K562 (cell line): Measurements from ENCODE around the gene TPCN1. TPM values are rescaled to one million over a fixed set of nuclear protein-coding genes. Genes with fewer than 3 reads are reported as not detected.

ENCODE experiments used
- E2F3 ChIP-seq: fragments of 250-450 bp; sonication (Bioruptor Pico); IDR thresholded peaks from 2 replicates; pipeline ENCODE4 v1.4.0; 2020; ENCODE audit warnings: mild to moderate bottlenecking
- E2F4 ChIP-seq: sonication (generic); formaldehyde crosslinking; IDR thresholded peaks from 2 replicates; pipeline ENCODE4 v1.8.0; 2022; ENCODE audit warnings: mild to moderate bottlenecking, low read depth, missing genetic modification reagents
- E2F6 ChIP-seq, 2 experiments: IDR thresholded peaks; 2 replicates each; pipeline ENCODE4 v1.6.1; 2011; ENCODE audit warnings: borderline replicate concordance in 1 of 2, control low read depth in 1 of 2, low read depth in 1 of 2, low read length in 1 of 2, mild to moderate bottlenecking in 1 of 2, mixed read lengths in 1 of 2, moderate library complexity in 1 of 2; ENCODE audit not compliant: insufficient read depth in 1 of 2, insufficient read length in 1 of 2, poor library complexity in 1 of 2, severe bottlenecking in 1 of 2; ENCODE audit errors: extremely low read depth in 1 of 2
- ELK3 ChIP-seq: fragments of 450-650 bp; formaldehyde crosslinking; IDR thresholded peaks from 2 replicates; pipeline ENCODE4 v1.4.0; 2020; ENCODE audit warnings: mild to moderate bottlenecking
- EP400 ChIP-seq: fragments of 450-650 bp; IDR thresholded peaks from 2 replicates; pipeline ENCODE4 v1.6.1; 2017; ENCODE audit warnings: antibody characterized with exemption, mild to moderate bottlenecking, moderate library complexity
- ETS2 ChIP-seq: IDR thresholded peaks from 2 replicates; pipeline ENCODE4 v1.6.1; 2016; ENCODE audit warnings: borderline replicate concordance, missing genetic modification characterization, mild to moderate bottlenecking, moderate library complexity, missing compliant biosample characterization; ENCODE audit not compliant: poor library complexity, severe bottlenecking
- FOXK2 ChIP-seq, 2 experiments: fragments of 450-650 bp; IDR thresholded peaks in 1 of 2; conservative IDR thresholded peaks in 1 of 2; 2 replicates each; pipeline ENCODE4 v1.6.1; 2016; ENCODE audit warnings: low read depth in 2 of 2, mild to moderate bottlenecking in 1 of 2
- IRF2 ChIP-seq: sonication (generic); formaldehyde crosslinking; IDR thresholded peaks from 2 replicates; pipeline ENCODE4 v1.8.1; 2022; ENCODE audit warnings: mild to moderate bottlenecking, missing genetic modification reagents
- MTA2 ChIP-seq: fragments of 450-650 bp; IDR thresholded peaks from 2 replicates; pipeline ENCODE4 v1.6.1; 2016; ENCODE audit warnings: low read depth
- NRF1 ChIP-seq, 2 experiments: fragments of 450-650 bp; IDR thresholded peaks in 1 of 2; conservative IDR thresholded peaks in 1 of 2; 2 replicates each; pipeline ENCODE4 v1.6.1; 2014; ENCODE audit warnings: mild to moderate bottlenecking in 2 of 2
- POLR2AphosphoS5 ChIP-seq: IDR thresholded peaks from 2 replicates; pipeline ENCODE4 v1.6.1; 2011; ENCODE audit warnings: mild to moderate bottlenecking, low read depth, low read length, moderate library complexity; ENCODE audit not compliant: control insufficient read depth, insufficient read depth
- POU5F1 ChIP-seq: fragments of 150-350 bp; IDR thresholded peaks from 2 replicates; pipeline ENCODE4 v1.6.1; 2014; ENCODE audit warnings: borderline replicate concordance, low read length, low read depth, mild to moderate bottlenecking; ENCODE audit not compliant: partially characterized antibody
- RFX7 ChIP-seq: fragments of 250-450 bp; sonication (Bioruptor Pico); IDR thresholded peaks from 2 replicates; pipeline ENCODE4 v1.5.1; 2021; ENCODE audit warnings: mild to moderate bottlenecking
- ZBTB1 ChIP-seq: sonication (generic); formaldehyde crosslinking; IDR thresholded peaks from 2 replicates; pipeline ENCODE4 v1.8.1; 2023; ENCODE audit warnings: missing genetic modification reagents, low read depth, mild to moderate bottlenecking, borderline replicate concordance
- ZFP91 ChIP-seq: sonication (generic); formaldehyde crosslinking; IDR thresholded peaks from 2 replicates; pipeline ENCODE4 v1.8.0; 2022; ENCODE audit warnings: mild to moderate bottlenecking, missing genetic modification reagents
- ZNF639 ChIP-seq, 2 experiments: fragments of 200-800 bp in 1 of 2; sonication (Bioruptor generic) in 1 of 2; sonication (generic) in 1 of 2; formaldehyde crosslinking in 1 of 2; IDR thresholded peaks in 1 of 2; conservative IDR thresholded peaks in 1 of 2; 2 replicates each; pipeline versions ENCODE4 v1.5.0 to v1.6.1; 2016 to 2020; ENCODE audit warnings: missing compliant biosample characterization in 1 of 2, missing genetic modification characterization in 1 of 2, missing genetic modification reagents in 1 of 2
- polyA plus RNA-seq, 8 experiments: library from polyadenylated mRNA; depleted of rRNA in 4 of 8; stranded (reverse) in 5 of 8; unstranded in 3 of 8; fragments of >200 nt; fragmentation: Nextera tagmentation in 2 of 8; fragmentation: Illumina TruSeq in 1 of 8; extraction: Ambion mirVana in 2 of 8; extraction: Trizol in 1 of 8; gene quantifications; 2 replicates each; pipeline versions ENCODE4 v1.2.1 to v1.2.3, GENCODE V29; 2011 to 2014; ENCODE audit warnings: inconsistent platforms in 1 of 8, missing spikeins in 1 of 8
- total RNA-seq, 7 experiments: library from RNA; depleted of rRNA in 6 of 7; stranded (reverse); fragments of >200 nt in 6 of 7; fragmentation: Illumina TruSeq in 2 of 7; extraction: Trizol in 2 of 7; gene quantifications; 2 replicates each; pipeline versions ENCODE4 v1.2.1 to v1.2.3, GENCODE V29; 2011 to 2021; ENCODE audit warnings: low replicate concordance in 1 of 7

Gene TPCN1
- total and polyA plus RNA-seq, 9 of the 15 experiments (the other 6 are each of a cell fraction or from before 2014, with no cell fraction given) = 0.80 to 23.8 (median 7.4) TPM

- TF ChIP-seq E2F3 (CRISPR knock-in tag) = no peak
- no peak for TF ChIP-seq MTA2
- TF ChIP-seq POLR2AphosphoS5 = no peak
- no peak for TF ChIP-seq E2F6 (IDR thresholded peaks at IDR 0.05; ENCODE audit: borderline replicate concordance in 1 of 2, extremely low read depth in 1 of 2, insufficient read depth in 1 of 2, insufficient read length in 1 of 2, low read depth in 1 of 2, low read length in 1 of 2, poor library complexity in 1 of 2, severe bottlenecking in 1 of 2)
- no peak for TF ChIP-seq NRF1 (conservative IDR thresholded peaks at IDR 0.05 in 1 of 2, IDR thresholded peaks at IDR 0.05 in 1 of 2)
- TF ChIP-seq ETS2 (tag) = no peak
- peak; percentile 94 for TF ChIP-seq ZBTB1 (CRISPR knock-in tag)
- no peak for TF ChIP-seq E2F4
- no peak for TF ChIP-seq ELK3
- TF ChIP-seq EP400 = no peak
- no peak for TF ChIP-seq ZFP91 (CRISPR knock-in tag)
- TF ChIP-seq IRF2 (CRISPR knock-in tag) = no peak
- no peak for TF ChIP-seq POU5F1
- no peak for TF ChIP-seq RFX7 (CRISPR knock-in tag)
- no peak for TF ChIP-seq FOXK2 (conservative IDR thresholded peaks at IDR 0.05 in 1 of 2, IDR thresholded peaks at IDR 0.05 in 1 of 2; ENCODE audit: low read depth in 2 of 2)
- TF ChIP-seq ZNF639 (CRISPR knock-in tag; conservative IDR thresholded peaks at IDR 0.05 in 1 of 2, IDR thresholded peaks at IDR 0.05 in 1 of 2) = peak in 1 of 2 experiments; percentile 71; a peak in 2 of 4 replicates
Observed at GRCh38 chr12:113208041-113208934, 13.0 kb upstream of the TPCN1 start (continued).
